ENCODE measurements around the gene CRACR2B.

CRACR2B gene

DNA sequence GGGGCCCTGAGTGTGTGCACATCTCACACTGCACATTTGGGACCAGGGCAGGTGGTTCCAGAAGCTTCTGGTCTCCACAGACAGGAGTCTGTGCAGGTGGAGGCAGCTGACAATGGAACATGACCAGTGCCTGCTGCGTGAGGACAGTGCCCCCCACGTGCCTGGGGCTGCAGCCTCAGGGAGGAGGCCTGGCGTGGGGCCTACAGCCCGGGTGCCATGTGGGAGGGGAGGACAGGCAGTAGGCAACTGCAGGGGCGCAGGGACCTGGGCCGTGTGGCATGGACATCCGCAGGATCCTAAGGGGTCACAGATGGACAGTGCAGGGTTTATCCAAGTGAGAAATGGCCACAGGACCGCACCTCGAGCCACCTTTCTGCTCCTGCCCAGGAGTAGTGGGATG lies 43.8 kb downstream of the CRACR2B start:
- H2AFZ ChIP-seq (ENCODE audit: low read length) = no peak overlapping the region
- no peak for DNase-seq
- H3F3A ChIP-seq (ENCODE audit: insufficient read depth, low read length) = no peaks in the 10 kb centered on the region
- H3K27me3 ChIP-seq (replicated peaks; ENCODE audit: insufficient read depth, low read length) = no peaks in the 10 kb centered on the region
- H3K9ac ChIP-seq (ENCODE audit: low read length) = no peak overlapping the region
- H4K20me1 ChIP-seq (ENCODE audit: insufficient read depth, low read length) = no peaks in the 10 kb centered on the region
- H3K9me2 ChIP-seq (replicated peaks; ENCODE audit: insufficient read depth, low read length) = no peaks in the 10 kb centered on the region
- no peaks in the 10 kb centered on the region for H3K9me3 ChIP-seq (replicated peaks; ENCODE audit: insufficient read depth, low read length)
- H3K4me3 ChIP-seq (ENCODE audit: low read length) = no peak overlapping the region
- no peak overlapping the region for H3K27ac ChIP-seq (ENCODE audit: low read length)
- no peaks in the 10 kb centered on the region for H3K79me2 ChIP-seq (ENCODE audit: low read length)
- no peaks in the 10 kb centered on the region for H3K4me1 ChIP-seq (ENCODE audit: low read length)
- no peak for TF ChIP-seq EZH2 (optimal IDR thresholded peaks at IDR 0.05; ENCODE audit: low read depth, low read length)
- no peak for TF ChIP-seq CTCF (IDR thresholded peaks at IDR 0.05; ENCODE audit: low read length)
- no peak for TF ChIP-seq EZH2phosphoT487 (IDR thresholded peaks at IDR 0.05; ENCODE audit: low read length)
- H3K36me3 ChIP-seq (replicated peaks; ENCODE audit: insufficient read depth, low read length) = no peaks in the 10 kb centered on the region
- H3K4me2 ChIP-seq (ENCODE audit: low read depth, low read length) = no peak overlapping the region

DNA sequence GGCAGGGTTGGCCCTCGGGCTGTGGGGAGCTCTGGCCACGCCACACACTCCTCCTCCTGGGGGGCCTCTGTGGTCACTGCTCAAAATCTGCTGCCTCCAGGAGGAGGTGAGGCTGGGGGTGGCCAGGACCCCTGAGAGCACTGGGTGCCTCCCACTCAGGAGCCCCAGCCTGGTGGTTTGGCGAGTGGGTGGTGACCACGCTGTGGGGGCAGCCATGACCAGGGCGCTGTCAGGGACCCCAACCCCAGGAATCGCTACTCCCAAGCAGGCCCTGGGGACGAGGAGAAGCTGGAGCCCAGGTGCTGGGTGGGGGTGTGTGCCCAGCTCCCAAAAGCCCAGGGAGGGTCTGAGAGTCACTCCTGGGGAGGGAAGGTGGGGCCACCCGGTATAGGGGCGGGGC lies 45.1 kb downstream of the CRACR2B start:
- Histone ChIP-seq H3F3A (ENCODE audit: insufficient read depth, low read length) (no peaks in the 10 kb centered on the region), H2AFZ (ENCODE audit: low read length) (no peak overlapping the region), H3K4me3 (ENCODE audit: low read length) (no peak overlapping the region), H3K27me3 (replicated peaks; ENCODE audit: insufficient read depth, low read length) (no peaks in the 10 kb centered on the region), H3K79me2 (ENCODE audit: low read length) (no peaks in the 10 kb centered on the region), H3K9me2 (replicated peaks; ENCODE audit: insufficient read depth, low read length) (no peaks in the 10 kb centered on the region), H3K36me3 (replicated peaks; ENCODE audit: insufficient read depth, low read length) (no peaks in the 10 kb centered on the region), H3K27ac (ENCODE audit: low read length) (no peak overlapping the region), H4K20me1 (ENCODE audit: insufficient read depth, low read length) (no peaks in the 10 kb centered on the region), H3K9ac (ENCODE audit: low read length) (no peak overlapping the region), H3K4me1 (ENCODE audit: low read length) (no peaks in the 10 kb centered on the region), H3K9me3 (replicated peaks; ENCODE audit: insufficient read depth, low read length) (no peaks in the 10 kb centered on the region), H3K4me2 (ENCODE audit: low read depth, low read length) (no peak overlapping the region)
- DNase-seq = no peak
- TF ChIP-seq EZH2phosphoT487 (IDR thresholded peaks at IDR 0.05; ENCODE audit: low read length) (no peak), CTCF (IDR thresholded peaks at IDR 0.05; ENCODE audit: low read length) (no peak), EZH2 (optimal IDR thresholded peaks at IDR 0.05; ENCODE audit: low read depth, low read length) (no peak)

- H3F3A ChIP-seq (ENCODE audit: insufficient read depth, low read length) = no peaks in the 10 kb centered on the region
- no peaks in the 10 kb centered on the region for H3K27me3 ChIP-seq (replicated peaks; ENCODE audit: insufficient read depth, low read length)
- H4K20me1 ChIP-seq (ENCODE audit: insufficient read depth, low read length) = no peaks in the 10 kb centered on the region
- H3K4me2 ChIP-seq (ENCODE audit: low read depth, low read length) = no peak overlapping the region
- H2AFZ ChIP-seq (ENCODE audit: low read length) = no peak overlapping the region
- DNase-seq = no peak
- no peaks in the 10 kb centered on the region for H3K4me1 ChIP-seq (ENCODE audit: low read length)
- no peaks in the 10 kb centered on the region for H3K36me3 ChIP-seq (replicated peaks; ENCODE audit: insufficient read depth, low read length)
- H3K27ac ChIP-seq (ENCODE audit: low read length) = no peak overlapping the region
- no peak overlapping the region for H3K4me3 ChIP-seq (ENCODE audit: low read length)
- H3K9me2 ChIP-seq (replicated peaks; ENCODE audit: insufficient read depth, low read length) = no peaks in the 10 kb centered on the region
- no peaks in the 10 kb centered on the region for H3K79me2 ChIP-seq (ENCODE audit: low read length)
- no peaks in the 10 kb centered on the region for H3K9me3 ChIP-seq (replicated peaks; ENCODE audit: insufficient read depth, low read length)
- TF ChIP-seq EZH2 (optimal IDR thresholded peaks at IDR 0.05; ENCODE audit: low read depth, low read length) (no peak), EZH2phosphoT487 (IDR thresholded peaks at IDR 0.05; ENCODE audit: low read length) (no peak), CTCF (IDR thresholded peaks at IDR 0.05; ENCODE audit: low read length) (no peak)
- no peak overlapping the region for H3K9ac ChIP-seq (ENCODE audit: low read length)
These were observed 46.0 kb downstream of the CRACR2B start for GRCh38 chr11:873706-874105.
